GM19240 (cell line): Measurements from ENCODE around the gene SP100.
A peak's percentile ranks its signal among the peaks of the same experiment; 100 is the strongest.

Source experiments
- DNase-seq: peaks from one replicate; pipeline ENCODE4 v3.0.0; 2011; ENCODE audit warnings: low spot score; ENCODE audit not compliant: insufficient read length

The SP100 gene

DNA sequence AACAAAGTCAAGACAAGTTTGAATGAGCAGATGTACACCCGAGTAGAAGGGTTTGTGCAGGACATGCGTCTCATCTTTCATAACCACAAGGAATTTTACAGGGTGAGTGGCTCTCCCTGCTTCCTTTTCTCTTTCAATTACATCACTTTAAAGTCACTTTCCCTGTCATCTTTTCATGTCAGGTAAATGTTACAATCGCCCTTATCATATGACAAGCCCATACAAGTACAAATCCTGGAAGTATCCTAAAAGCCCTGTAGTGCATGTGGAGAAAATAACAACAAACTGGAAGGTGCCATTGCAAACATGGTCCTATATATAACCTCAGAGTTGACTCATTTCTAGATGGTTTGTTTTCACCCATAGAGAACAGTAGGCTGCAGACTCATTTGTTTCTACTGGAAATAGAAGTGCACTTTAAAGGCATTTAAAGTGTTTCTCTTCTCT lies 126.0 kb downstream of the SP100 start:
- DNase-seq, result peak; percentile 14

DNA sequence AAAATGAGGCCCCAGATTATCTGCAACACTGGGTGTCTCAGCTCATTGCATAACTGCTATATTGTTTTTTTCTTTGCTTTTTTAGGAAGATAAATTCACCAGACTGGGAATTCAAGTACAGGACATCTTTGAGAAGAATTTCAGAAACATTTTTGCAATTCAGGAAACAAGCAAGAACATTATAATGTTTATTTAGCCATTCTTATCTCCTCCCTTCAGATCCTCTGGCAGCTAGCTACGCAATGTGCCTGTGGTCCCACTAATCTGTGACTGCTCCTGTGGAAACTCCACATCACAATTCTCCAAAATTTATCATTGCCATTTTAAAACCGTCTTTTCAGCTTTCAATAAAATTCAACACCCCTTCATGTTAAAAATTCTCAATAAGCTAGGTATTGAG lies 126.8 kb downstream of the SP100 start:
- no peak for DNase-seq

DNA sequence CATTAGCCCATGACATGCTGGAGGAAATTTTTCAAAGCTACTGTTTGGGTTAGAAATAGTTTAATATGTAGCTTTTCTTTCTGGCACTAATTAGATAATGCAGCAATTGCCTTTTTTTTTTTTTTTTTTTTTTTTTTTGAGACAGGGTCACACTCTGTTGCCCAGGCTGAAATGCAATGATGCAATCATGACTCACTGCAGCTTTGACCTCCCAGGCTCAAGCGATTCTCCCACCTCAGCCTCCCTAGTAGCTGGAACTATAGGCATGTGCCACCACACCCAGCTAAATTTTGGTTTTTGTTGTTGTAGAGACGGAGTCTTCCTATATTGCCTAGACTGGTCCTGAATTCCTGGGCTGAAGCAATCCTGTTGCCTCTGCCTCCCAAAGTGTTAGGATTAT lies 136.2 kb downstream of the SP100 start:
- DNase-seq, result no peak

DNA sequence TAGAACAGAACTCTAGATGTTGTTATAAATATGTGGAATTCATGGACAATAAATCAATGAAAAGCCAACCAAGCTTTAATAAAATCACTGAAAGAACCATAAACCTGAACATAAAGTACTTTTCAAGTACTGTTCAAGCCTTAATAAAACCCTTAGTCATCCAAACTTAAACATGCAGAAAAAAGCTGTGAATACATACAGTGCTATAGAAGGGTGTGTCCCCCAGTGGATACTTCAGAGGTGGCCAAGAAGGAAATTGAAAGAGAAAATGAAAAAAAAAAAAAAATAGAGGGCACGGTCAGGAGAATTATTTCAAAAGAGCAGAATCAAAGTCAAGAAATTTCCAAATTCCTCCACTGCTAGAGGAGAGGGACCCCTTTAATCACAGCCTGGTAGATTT lies 141.1 kb downstream of the SP100 start:
- DNase-seq, result no peak

DNA sequence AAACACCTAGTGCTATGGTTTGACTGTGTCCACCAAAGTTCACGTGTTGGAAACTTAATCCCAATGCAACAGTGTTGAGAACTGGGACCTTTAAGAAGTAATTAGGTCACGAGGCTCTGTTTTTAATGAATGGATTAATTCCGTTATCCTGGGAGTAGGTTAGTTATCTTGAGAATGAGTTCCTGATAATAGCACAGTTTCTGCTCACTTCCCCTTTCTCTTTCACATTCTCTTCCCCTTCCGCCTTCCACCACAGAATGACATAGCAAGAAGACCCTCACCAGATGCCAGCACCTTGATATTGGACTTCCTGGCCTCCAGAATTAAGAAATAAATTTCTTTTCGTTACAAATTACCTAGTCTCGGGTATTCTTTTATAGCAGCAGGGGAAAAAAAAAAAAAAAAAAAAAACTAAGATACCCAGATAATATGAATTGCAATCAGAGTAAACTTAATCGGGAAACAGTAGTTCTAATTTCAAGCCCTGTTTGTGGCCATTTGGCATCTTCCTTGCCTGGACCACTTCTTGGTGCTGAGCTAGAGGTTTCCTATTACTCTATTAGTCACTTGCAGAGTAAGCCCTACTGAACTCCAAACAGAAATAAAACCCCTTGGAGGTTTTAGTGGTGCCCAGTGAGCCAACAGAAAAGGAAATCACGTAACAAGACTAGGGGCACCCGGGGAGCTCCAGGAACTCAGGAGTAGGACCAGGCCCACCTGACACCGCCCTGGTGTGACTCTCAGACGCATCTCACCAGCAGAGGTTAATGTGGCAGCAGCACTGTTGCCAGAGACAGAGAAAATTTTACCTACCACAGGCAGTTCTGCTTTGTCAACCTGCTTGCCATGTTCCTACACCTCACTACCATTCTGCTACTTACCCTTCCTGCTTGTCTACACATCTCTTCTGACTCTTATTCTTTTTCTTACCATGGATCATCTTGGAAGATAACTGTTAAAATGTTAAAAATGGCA lies 149.1 kb downstream of the SP100 start:
- no peak for DNase-seq

DNA sequence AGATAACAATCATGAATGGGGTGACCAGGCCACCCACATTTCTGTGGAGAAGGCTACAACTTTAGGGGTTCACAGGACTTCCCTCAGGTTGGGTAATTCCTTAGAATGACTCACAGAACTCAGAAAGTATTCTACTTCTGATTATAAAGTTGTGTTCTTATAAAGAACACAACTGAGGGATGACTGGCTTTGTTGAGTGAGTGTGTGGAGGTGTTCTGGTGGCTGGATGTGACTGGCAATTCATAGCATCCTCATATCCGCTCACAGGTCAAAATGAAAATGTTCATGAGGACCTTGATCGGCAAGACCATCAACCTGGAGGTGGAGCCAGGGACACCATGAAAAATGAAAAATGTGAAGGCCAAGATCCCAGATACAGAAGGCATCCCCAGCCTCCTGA lies 153.3 kb downstream of the SP100 start:
- no peak for DNase-seq

DNA sequence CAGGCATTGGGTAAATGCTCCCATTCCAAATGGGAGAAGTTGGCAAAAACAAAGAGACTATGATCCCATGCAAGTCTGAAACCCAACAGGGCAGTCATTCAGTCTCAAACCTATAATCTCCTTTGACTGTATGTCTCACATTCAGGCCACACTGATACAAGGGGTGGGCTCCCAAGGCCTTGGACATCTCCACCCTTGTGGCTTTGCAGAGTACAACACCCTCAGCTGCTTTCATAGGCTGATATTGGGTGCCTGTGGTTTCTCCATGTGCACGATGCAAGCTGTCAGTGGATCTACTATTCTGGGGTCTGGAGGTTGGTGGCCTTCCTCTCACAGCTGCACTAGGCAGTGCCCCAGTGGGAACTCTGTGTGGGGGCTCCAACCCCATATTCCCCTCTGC lies 155.0 kb downstream of the SP100 start:
- DNase-seq, result no peak

DNA sequence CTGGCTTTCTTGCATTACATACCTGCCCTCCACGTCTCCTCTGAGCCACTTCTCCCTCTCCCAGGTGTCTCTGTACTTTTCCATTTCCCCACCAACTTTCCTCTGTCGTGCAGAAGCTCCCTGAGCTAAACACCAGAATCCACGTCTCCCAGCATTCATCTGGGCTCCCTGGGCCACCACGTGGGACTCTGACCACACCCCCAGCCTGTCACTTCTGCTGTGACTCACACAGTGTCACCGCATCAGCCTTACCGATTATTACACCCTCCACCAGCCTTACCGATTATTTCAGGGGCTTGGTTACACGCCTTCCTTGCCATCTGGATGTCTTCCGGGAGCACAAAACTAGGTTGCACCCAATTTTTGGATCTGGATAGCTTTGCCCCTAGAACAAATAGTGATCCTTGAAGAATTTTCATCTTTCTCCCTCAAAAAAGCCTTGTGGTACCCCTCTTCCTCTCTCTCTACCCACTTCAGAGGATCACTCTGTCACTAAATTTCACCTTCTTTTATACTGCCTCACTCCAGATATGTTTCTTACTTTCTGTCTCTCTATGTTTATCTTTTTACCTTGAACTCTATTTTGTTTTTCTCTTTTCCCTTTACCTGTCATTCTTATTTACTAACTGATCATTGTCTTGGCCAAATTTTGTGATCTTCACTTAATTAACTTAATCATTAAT lies 159.8 kb downstream of the SP100 start:
- no peak for DNase-seq

DNA sequence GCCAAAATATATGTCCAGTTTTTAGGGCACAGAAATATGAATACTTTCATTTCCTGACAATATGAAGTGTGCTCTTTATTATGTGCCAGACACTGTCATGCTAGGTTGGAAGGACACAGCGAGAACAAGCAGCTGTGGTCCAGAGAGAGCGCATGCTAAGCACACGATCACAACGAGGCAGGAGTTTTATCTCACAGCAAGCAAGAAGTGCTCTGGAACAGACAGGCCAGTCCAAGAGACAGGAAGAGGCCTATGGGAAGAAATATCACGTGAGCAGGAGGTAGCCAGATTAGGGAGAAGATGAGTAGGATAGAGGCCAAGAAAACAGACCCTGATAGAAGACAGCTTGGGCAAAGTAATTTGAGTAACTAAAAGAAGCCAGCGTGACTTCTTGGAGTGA lies 161.1 kb downstream of the SP100 start:
- DNase-seq, result no peak

DNA sequence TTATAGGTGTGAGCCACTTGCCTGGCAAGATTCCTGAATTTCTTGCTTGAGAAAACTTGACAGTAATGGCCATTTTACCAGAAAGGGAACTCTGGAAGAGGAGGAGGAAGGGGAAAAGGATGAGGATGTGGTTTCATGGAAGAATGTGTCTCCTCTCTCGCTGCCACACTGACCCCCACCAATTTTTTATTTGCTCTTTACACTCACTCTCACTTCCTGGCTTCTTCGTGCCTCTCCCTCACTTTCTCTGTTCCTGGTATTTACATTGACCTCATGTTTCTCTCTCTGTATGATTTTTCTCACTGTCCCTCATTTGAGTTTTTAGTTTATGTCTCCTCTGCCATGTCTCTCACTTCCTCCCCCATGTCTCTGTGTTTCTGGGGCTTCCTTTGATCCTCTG lies 162.1 kb downstream of the SP100 start:
- DNase-seq, result no peak

DNA sequence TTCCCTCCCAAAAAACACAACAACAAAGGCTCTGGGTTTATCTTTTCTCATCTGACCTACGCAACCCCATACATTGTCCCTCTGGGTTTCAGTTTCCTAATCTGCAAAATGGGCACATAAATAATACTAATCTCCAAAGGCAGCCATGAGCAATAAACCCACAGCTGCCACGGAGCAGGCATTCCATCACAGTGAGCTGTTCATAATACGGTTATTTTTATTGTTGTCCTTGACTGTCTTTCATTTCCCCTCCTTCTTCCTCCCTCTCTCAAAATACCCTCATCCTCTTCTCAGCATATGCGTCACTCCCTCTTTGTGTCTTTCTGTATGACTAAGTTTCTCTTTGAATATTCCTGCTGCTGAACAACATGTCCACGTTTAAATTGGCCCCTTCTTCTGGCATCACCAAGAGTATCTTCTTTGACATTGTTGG lies 166.9 kb downstream of the SP100 start:
- DNase-seq, result no peak

DNA sequence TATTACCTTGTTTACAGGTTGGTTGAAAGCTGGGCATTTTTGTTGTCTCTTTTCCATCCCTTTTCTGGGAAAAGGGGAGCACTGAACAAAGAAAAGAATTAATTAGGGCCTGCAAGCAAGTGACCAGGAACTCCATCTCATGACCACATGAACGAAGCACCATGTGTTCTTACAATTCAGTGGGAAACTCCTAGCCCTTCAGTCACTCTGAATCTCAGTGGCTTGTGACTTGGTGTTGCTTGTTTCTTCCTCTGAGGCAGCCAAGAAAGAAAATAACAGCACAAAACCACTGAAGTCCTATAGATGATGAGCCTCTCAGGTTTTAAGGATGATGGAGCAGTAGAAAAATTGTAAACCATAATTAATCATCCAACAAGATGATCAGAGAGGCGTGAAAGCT lies 167.6 kb downstream of the SP100 start:
- DNase-seq, result no peak

DNA sequence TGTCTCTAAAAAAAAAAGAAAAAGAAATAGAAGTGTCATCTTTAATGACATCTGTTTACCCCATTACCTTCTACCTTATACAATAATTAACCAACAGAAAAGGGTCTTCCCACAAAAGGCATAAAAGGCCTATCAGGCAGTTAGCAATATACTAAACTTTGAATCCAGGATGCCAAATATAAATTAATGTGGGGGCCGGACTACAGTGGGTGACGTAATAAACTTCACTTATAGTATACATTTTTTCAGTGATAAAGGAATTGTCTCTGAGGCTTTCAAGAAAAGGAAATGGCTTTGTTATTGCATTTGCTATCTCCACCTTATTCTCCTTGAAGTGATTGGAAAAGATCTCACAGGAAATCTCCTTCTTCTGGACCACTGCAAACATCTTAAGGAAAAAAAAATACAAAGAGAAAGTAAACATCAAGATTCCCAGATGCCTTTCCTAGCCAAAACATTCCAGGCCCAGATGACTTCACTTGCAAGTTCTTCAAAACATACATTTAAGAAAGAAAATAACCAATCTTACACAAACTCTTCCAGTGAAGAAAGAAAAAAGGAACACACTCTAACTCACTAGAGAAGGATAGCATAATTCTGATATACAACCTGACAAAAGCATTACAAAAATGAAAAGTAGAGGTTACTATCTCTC lies 170.5 kb downstream of the SP100 start:
- DNase-seq, result no peak

DNA sequence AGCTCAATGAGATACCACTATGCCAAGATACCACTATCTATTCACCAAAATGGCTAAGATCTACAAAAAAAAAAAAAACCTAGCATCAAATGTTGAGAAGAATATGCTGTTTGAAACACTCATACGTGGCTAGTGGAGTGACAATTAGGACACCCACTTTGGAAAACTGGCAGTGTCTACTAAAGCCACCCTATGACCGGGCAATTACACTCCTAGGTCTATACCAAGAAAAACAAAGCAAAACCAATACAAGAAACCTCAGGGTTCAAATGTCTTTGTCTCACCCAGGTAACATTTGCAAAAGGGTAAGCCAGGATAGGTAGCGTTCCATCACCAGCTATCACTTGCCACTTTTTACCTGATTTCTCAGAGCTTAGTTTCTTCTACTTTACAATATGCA lies 173.0 kb downstream of the SP100 start:
- no peak for DNase-seq

DNA sequence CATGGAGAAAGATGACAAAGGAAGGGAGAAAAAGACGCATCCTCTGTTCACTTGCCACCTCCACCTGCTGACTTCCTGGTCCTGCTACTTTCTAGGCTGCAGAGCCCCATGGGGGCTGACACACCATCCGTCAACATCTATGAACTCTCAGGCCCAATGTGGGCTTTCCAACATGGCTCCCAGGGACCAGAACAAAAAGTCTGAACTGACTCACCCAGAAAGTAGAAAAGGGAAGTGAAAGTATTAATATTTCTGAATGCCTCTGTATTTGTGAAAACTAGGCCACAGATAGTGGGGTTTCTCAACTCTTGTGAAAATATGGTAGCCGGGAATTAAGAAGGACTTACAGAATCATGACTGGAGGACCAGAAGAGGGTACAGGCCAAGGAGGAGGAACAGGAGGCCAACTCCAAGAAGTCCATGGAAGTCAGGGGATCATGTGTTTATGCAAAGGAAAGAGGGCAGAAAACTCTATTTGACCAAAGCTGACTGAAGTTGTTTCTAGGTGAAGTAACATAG lies 173.6 kb downstream of the SP100 start:
- peak; percentile 55 for DNase-seq

DNA sequence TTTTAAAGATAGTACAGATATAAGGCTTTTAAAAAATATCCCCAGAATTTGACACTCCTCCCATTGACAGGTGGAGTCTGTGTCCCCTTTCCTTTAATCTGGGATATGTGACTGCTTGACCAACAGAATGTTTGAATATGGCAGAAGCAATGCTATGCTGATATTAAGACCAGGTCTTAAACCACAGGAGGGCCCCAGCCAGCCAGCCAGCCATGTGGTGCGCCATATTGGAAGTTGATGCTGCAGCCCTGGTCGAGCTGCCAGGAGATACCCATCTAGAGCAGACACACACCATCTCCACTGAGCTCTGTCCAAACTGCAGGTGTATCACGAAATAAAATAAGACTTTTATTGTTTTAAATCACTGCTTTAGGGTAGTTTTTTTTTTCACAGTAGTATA lies 174.3 kb downstream of the SP100 start:
- no peak for DNase-seq

DNA sequence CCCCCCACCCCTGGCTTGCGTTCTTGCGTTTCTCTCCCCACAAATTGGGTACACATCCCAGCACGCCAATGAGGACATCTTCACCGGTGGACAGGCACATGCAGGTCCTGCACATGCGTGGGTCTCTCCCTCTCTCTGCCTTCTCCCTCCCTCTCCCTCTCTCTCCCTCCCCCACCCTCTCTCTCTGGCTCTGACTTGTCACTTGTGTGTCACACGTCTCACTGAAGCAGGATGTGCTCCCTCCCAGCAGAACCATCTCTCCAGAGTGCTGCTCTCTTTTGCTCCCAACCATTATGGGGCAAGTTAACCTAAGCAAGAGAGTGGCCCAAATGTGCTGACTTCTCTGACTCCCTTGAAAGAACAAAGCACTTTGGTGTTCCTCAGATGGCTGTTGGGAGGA lies 175.8 kb downstream of the SP100 start:
- no peak for DNase-seq

DNA sequence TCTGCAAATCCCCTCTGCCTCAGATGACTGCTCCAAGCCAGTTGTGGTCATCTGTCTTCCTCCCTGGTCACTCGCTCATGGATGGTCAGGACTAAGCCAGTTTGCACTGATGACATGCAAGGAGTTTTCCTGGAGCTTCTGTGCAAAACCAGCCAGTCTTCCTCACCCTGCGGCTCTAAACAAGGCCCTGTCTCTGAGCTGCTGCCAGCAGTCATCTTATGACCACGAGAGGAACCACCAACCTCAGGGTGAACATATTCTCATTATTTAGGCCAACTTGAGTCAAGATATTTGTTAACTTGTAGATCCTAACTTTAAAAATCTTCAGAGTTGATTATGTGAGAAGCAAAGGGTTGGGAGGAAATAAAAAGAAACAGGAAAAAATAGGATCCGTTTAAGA lies 176.8 kb downstream of the SP100 start:
- DNase-seq, result no peak
